Suprapubic skin (tissue), 4 donors: Measurements from ENCODE around the gene TTYH1.

Experiments
- EP300 ChIP-seq: sonication (generic); formaldehyde crosslinking; IDR thresholded peaks from one replicate; pipeline ENCODE4 v1.6.1; 2017; ENCODE audit warnings: antibody characterized with exemption
- POLR2A ChIP-seq, 2 donors: fragments of 450-650 bp; IDR thresholded peaks; one replicate each; pipeline ENCODE4 v1.6.1; 2017; ENCODE audit warnings: antibody characterized with exemption in 2 of 2, mild to moderate bottlenecking in 2 of 2, moderate library complexity in 2 of 2
- POLR2AphosphoS5 ChIP-seq, 3 donors: sonication (generic); formaldehyde crosslinking; IDR thresholded peaks; one replicate each; pipeline ENCODE4 v1.6.1; 2017; ENCODE audit warnings: antibody characterized with exemption in 3 of 3
- TF ChIP-seq, protein P1 (sequence below), 2 donors: fragments of 200-600 bp in 1 of 2; fragments of 450-650 bp in 1 of 2; sonication (generic) in 1 of 2; IDR thresholded peaks; one replicate each; pipeline ENCODE4 v1.5.1; 2016 to 2019; ENCODE audit warnings: antibody characterized with exemption in 2 of 2, mild to moderate bottlenecking in 1 of 2, moderate library complexity in 1 of 2

DNA sequence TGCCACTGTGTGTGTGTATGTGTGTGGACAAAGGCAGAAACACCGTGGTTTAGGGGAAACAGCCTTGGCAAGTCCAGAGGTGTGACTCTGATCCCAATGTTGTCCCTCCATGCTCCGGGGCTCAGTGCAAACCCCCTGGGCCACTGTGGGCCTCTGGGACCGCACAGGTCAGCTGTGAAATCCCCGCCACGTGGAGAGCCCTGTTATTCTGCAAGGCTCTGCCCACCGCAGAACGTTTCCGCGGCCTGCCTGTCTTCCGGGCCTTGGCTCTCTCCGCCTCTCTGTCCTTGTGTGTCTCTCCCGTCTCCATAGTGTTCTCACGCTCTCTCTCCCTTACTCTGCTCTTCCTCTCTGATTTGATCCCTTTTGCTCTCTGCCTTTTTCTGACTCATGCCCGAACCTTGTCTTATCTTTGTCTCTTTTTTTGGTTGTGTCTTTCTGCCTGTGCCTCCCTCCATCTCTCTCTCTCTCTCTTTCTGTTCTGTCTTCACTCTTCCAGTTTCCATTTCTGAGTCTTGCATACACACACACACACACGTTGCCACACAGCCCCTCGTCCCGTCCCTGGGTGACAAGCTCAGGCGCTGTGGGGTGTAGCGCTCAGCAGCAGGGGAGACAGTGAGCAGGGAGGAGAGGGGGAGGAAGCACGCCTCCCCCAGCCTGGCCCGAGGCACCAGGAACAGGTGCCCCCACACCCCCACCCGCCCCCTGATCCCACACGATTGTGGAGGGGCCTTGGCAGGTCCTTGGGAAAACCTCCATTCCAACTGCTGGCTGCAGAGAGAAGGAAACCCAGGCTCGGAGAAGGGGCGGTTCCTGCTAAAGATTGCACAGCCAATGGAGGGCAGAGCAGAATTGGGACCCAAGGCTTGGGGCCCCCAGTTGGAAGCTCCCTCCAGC, 3.0 kb downstream of the TTYH1 start:
- TF ChIP-seq, protein P1, sequence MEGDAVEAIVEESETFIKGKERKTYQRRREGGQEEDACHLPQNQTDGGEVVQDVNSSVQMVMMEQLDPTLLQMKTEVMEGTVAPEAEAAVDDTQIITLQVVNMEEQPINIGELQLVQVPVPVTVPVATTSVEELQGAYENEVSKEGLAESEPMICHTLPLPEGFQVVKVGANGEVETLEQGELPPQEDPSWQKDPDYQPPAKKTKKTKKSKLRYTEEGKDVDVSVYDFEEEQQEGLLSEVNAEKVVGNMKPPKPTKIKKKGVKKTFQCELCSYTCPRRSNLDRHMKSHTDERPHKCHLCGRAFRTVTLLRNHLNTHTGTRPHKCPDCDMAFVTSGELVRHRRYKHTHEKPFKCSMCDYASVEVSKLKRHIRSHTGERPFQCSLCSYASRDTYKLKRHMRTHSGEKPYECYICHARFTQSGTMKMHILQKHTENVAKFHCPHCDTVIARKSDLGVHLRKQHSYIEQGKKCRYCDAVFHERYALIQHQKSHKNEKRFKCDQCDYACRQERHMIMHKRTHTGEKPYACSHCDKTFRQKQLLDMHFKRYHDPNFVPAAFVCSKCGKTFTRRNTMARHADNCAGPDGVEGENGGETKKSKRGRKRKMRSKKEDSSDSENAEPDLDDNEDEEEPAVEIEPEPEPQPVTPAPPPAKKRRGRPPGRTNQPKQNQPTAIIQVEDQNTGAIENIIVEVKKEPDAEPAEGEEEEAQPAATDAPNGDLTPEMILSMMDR (IDR thresholded peaks at IDR 0.05): no peak
- TF ChIP-seq POLR2AphosphoS5 (IDR thresholded peaks at IDR 0.05) (no peak), POLR2A (IDR thresholded peaks at IDR 0.05) (no peak), EP300 (no peak)
